GM12891 (cell line): ENCODE measurements around the gene ANAPC13.

Experiments
- POLR2A ChIP-seq: IDR thresholded peaks from 2 replicates; pipeline ENCODE4 v1.6.1; 2011; ENCODE audit warnings: low read depth, low read length, control low read depth
- TAF1 ChIP-seq: IDR thresholded peaks from 2 replicates; pipeline ENCODE4 v1.6.1; 2011; ENCODE audit warnings: low read depth, low read length, control low read depth

DNA sequence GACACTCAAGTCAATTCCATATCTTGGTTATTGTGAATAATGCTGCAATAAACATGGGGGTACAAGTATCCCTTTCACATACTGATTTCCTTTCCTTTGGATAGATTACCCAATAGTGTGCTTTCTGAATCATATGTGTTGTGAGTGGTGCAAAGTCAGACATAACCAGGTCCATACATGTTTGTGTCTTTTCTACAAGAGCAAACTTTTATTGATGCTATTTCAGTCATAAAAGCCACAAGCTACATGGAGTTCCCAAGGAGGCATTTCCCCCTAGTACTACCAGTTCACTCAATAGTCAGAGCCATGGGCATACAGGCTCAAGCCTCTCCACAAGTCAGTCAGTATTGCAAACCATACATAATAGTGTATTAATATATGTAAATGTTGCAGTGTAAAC, 10.2 kb upstream of the ANAPC13 start:
- no peak for TF ChIP-seq POLR2A
- TF ChIP-seq TAF1, result no peak
